ENCODE measurements around the gene TFAM. TPM values are rescaled to one million over a fixed set of nuclear protein-coding genes. Genes with fewer than 3 reads are reported as not detected.

Gene TFAM
- total RNA-seq, 4 donors from 2014 or later, result 13.5 to 25.3 (median 14.7) TPM

- no peak overlapping the region for H3K4me3 ChIP-seq (ENCODE audit: low read depth, poor library complexity, severe bottlenecking)
- TF ChIP-seq CTCF (IDR thresholded peaks at IDR 0.05) (no peak), POLR2A (IDR thresholded peaks at IDR 0.05) (no peak)
- no peak for DNase-seq (ENCODE audit: low spot score in 2 of 2)
- intact Hi-C loops (cut with DNase I; ENCODE audit: low total_unique reads), result no loop called here
These were observed 10.8 kb downstream of the TFAM start for GRCh38 chr10:58396057-58396456.

GRCh38 chr10:58397830-58398229, 12.6 kb downstream of the TFAM start:
- intact Hi-C loops (cut with DNase I; ENCODE audit: low total_unique reads), result no loop called here
- WGBS, 2 donors, result 84 to 94% methylated on average over 3 of the region's 3 CpGs
- TF ChIP-seq CTCF (IDR thresholded peaks at IDR 0.05), result no peak
- TF ChIP-seq POLR2A (IDR thresholded peaks at IDR 0.05), result no peak

GRCh38 chr10:58399410-58399809, 14.2 kb downstream of the TFAM start:
- TF ChIP-seq POLR2A (IDR thresholded peaks at IDR 0.05), result no peak
- no peak for TF ChIP-seq CTCF (IDR thresholded peaks at IDR 0.05)
- no peak for DNase-seq (ENCODE audit: low spot score in 2 of 2)
- intact Hi-C loops (cut with DNase I; ENCODE audit: low total_unique reads), result no loop called here
- 91% methylated on average over 4 of the region's 4 CpGs for WGBS, 2 donors
- no peak overlapping the region for H3K4me3 ChIP-seq (ENCODE audit: low read depth, poor library complexity, severe bottlenecking)

More at GRCh38 chr10:58397830-58398229, 12.6 kb downstream of the TFAM start:
- DNase-seq (ENCODE audit: low spot score in 2 of 2), result no peak
- H3K4me3 ChIP-seq (ENCODE audit: low read depth, poor library complexity, severe bottlenecking), result no peak overlapping the region

- WGBS, 2 donors, result 63 to 67% methylated on average over 1 of the region's 1 CpG
- intact Hi-C loops (cut with DNase I; ENCODE audit: low total_unique reads), result no loop called here
- no peak for DNase-seq (ENCODE audit: low spot score in 2 of 2)
- TF ChIP-seq CTCF (IDR thresholded peaks at IDR 0.05) (no peak), POLR2A (IDR thresholded peaks at IDR 0.05) (no peak)
- H3K4me3 ChIP-seq (ENCODE audit: low read depth, poor library complexity, severe bottlenecking), result no peak overlapping the region
These were observed 15.4 kb downstream of the TFAM start for GRCh38 chr10:58400609-58401008.

GRCh38 chr10:58404001-58404400, 18.8 kb downstream of the TFAM start:
- WGBS, 2 donors, result 94 to 95% methylated on average over 2 of the region's 2 CpGs
- DNase-seq (ENCODE audit: low spot score in 2 of 2), result no peak
- no peak overlapping the region for H3K4me3 ChIP-seq (ENCODE audit: low read depth, poor library complexity, severe bottlenecking)
- intact Hi-C loops (cut with DNase I; ENCODE audit: low total_unique reads), result no loop called here
- TF ChIP-seq CTCF (IDR thresholded peaks at IDR 0.05) (no peak), POLR2A (IDR thresholded peaks at IDR 0.05) (no peak)

GRCh38 chr10:58409956-58410610, 24.9 kb downstream of the TFAM start:
- DNase-seq (ENCODE audit: low spot score in 2 of 2), result no peak

More at GRCh38 chr10:58409956-58410610, 24.9 kb downstream of the TFAM start:
- no peak overlapping the region for H3K4me3 ChIP-seq (ENCODE audit: low read depth, poor library complexity, severe bottlenecking)
- intact Hi-C loops (cut with DNase I; ENCODE audit: low total_unique reads), result loop anchor here (5.0 kb wide), 1 partner anchor 1468 kb away; no protein-coding TSS in a partner anchor
- WGBS, 2 donors, result 62 to 73% methylated on average over 4 of the region's 4 CpGs
- TF ChIP-seq POLR2A (IDR thresholded peaks at IDR 0.05) (no peak), CTCF (IDR thresholded peaks at IDR 0.05) (no peak)
